HepG2 (cell line): ENCODE measurements around the gene ROS1. TPM values are rescaled to one million over a fixed set of nuclear protein-coding genes. Genes with fewer than 3 reads are reported as not detected.
A peak's percentile ranks its signal among the peaks of the same experiment; 100 is the strongest.

Experiments used
- CREM ChIP-seq, 2 experiments: sonication (generic) in 1 of 2; formaldehyde crosslinking in 1 of 2; IDR thresholded peaks; 2 replicates each; pipeline versions ENCODE4 v1.4.0 to v1.6.1; 2016 to 2020; ENCODE audit warnings: antibody characterized with exemption in 1 of 2, mild to moderate bottlenecking in 1 of 2, missing genetic modification reagents in 1 of 2
- HMG20A ChIP-seq: IDR thresholded peaks from 2 replicates; pipeline ENCODE4 v1.6.1; 2016; ENCODE audit warnings: borderline replicate concordance
- IRF2 ChIP-seq: IDR thresholded peaks from 2 replicates; pipeline ENCODE4 v1.6.1; 2018; ENCODE audit warnings: missing genetic modification reagents, missing compliant biosample characterization
- MAFF ChIP-seq: IDR thresholded peaks from 2 replicates; pipeline ENCODE4 v1.6.1; 2011; ENCODE audit warnings: low read depth, low read length, improper control_type of control experiment
- MIXL1 ChIP-seq: IDR thresholded peaks from 2 replicates; pipeline ENCODE4 v1.6.1; 2016
- NBN ChIP-seq: fragments of 450-650 bp; conservative IDR thresholded peaks from 2 replicates; pipeline ENCODE4 v1.6.1; 2017
- RFXAP ChIP-seq: sonication (generic); formaldehyde crosslinking; IDR thresholded peaks from 2 replicates; pipeline ENCODE4 v1.4.0; 2020; ENCODE audit warnings: missing genetic modification reagents, borderline replicate concordance
- SIX1 ChIP-seq: sonication (generic); formaldehyde crosslinking; IDR thresholded peaks from 2 replicates; pipeline ENCODE4 v1.4.0; 2020; ENCODE audit warnings: missing genetic modification reagents, borderline replicate concordance
- SIX4 ChIP-seq: sonication (generic); formaldehyde crosslinking; IDR thresholded peaks from 2 replicates; pipeline ENCODE4 v1.4.0; 2020; ENCODE audit warnings: missing genetic modification reagents
- SMYD3 ChIP-seq: sonication (generic); formaldehyde crosslinking; IDR thresholded peaks from 2 replicates; pipeline ENCODE4 v1.8.1; 2023; ENCODE audit warnings: mild to moderate bottlenecking, missing genetic modification reagents
- SOX6 ChIP-seq, 2 experiments: fragments of 450-650 bp in 1 of 2; sonication (generic) in 1 of 2; formaldehyde crosslinking in 1 of 2; IDR thresholded peaks; 2 replicates each; pipeline versions ENCODE4 v1.4.0 to v1.6.1; 2017 to 2020; ENCODE audit warnings: antibody characterized with exemption in 1 of 2, mild to moderate bottlenecking in 1 of 2, missing genetic modification reagents in 1 of 2
- TGIF2 ChIP-seq: IDR thresholded peaks from 2 replicates; pipeline ENCODE4 v1.6.1; 2016; ENCODE audit warnings: control low read depth, missing compliant biosample characterization
- UBTF ChIP-seq: sonication (generic); formaldehyde crosslinking; IDR thresholded peaks from 2 replicates; pipeline ENCODE4 v1.4.0; 2020; ENCODE audit warnings: mild to moderate bottlenecking, missing genetic modification reagents
- ZBTB39 ChIP-seq: sonication (generic); formaldehyde crosslinking; IDR thresholded peaks from 2 replicates; pipeline ENCODE4 v1.5.0; 2020; ENCODE audit warnings: missing genetic modification reagents
- ZBTB7B ChIP-seq: sonication (generic); formaldehyde crosslinking; IDR thresholded peaks from 2 replicates; pipeline ENCODE4 v1.4.0; 2020; ENCODE audit warnings: missing genetic modification reagents
- ZNF12 ChIP-seq: sonication (generic); formaldehyde crosslinking; IDR thresholded peaks from 2 replicates; pipeline ENCODE4 v1.5.0; 2020; ENCODE audit warnings: missing genetic modification reagents
- ZNF263 ChIP-seq: sonication (generic); formaldehyde crosslinking; IDR thresholded peaks from 2 replicates; pipeline ENCODE4 v1.4.0; 2020; ENCODE audit warnings: missing genetic modification reagents
- ZNF431 ChIP-seq: sonication (generic); formaldehyde crosslinking; IDR thresholded peaks from 2 replicates; pipeline ENCODE4 v1.9.0; 2022; ENCODE audit warnings: missing genetic modification reagents, low read depth, mild to moderate bottlenecking, borderline replicate concordance
- ZNF484 ChIP-seq: sonication (generic); formaldehyde crosslinking; IDR thresholded peaks from 2 replicates; pipeline ENCODE4 v1.5.1; 2020; ENCODE audit warnings: mild to moderate bottlenecking, low read depth, missing genetic modification reagents, borderline replicate concordance
- ZNF644 ChIP-seq: IDR thresholded peaks from 2 replicates; pipeline ENCODE4 v1.6.1; 2016; ENCODE audit warnings: low read depth
- ZSCAN5A ChIP-seq: sonication (generic); formaldehyde crosslinking; IDR thresholded peaks from 2 replicates; pipeline ENCODE4 v1.8.0; 2022; ENCODE audit warnings: mild to moderate bottlenecking, missing genetic modification reagents, borderline replicate concordance
- polyA plus RNA-seq, 8 experiments: library from polyadenylated mRNA; depleted of rRNA in 3 of 8; stranded (reverse) in 7 of 8; unstranded in 1 of 8; fragments of >200 nt; fragmentation: Illumina TruSeq in 4 of 8; extraction: Trizol in 4 of 8; gene quantifications; 2 replicates each; pipeline versions ENCODE4 v1.2.1 to v1.2.3, GENCODE V29; 2011 to 2016; ENCODE audit warnings: low read depth in 4 of 8, missing spikeins in 1 of 8, mixed read lengths in 1 of 8; ENCODE audit not compliant: insufficient read depth in 1 of 8
- total RNA-seq, 5 experiments: library from RNA; depleted of rRNA; stranded (reverse); fragments of >200 nt; fragmentation: Illumina TruSeq; extraction: Trizol; gene quantifications; 2 replicates each; pipeline ENCODE4 v1.2.3, GENCODE V29; 2016; ENCODE audit warnings: low read depth in 1 of 5

The ROS1 gene
- total and polyA plus RNA-seq, 2 of the 13 experiments (the other 11 are each of a cell fraction or from before 2014, with no cell fraction given), result not detected

- TF ChIP-seq CREM (IDR thresholded peaks at IDR 0.05), result peak; percentile 87
- no peak for TF ChIP-seq CREM (CRISPR knock-in tag; IDR thresholded peaks at IDR 0.05)
- peak; percentile 90 for TF ChIP-seq ZNF12 (CRISPR knock-in tag)
- no peak for TF ChIP-seq ZNF431 (CRISPR knock-in tag)
- TF ChIP-seq IRF2 (CRISPR knock-in tag), result peak; percentile 83; the same call in 1 of the 2 replicates
- TF ChIP-seq MAFF, result peak; percentile 53; the same call in 1 of the 2 replicates
- TF ChIP-seq NBN, result no peak
- TF ChIP-seq SMYD3 (CRISPR knock-in tag), result peak; percentile 43; the same call in 1 of the 2 replicates
- peak; percentile 60; the same call in 1 of the 2 replicates for TF ChIP-seq ZBTB39 (CRISPR knock-in tag)
- TF ChIP-seq ZBTB7B (CRISPR knock-in tag), result peak; percentile 41; the same call in 1 of the 2 replicates
- no peak for TF ChIP-seq UBTF
- TF ChIP-seq ZSCAN5A, result peak; percentile 99; the same call in 1 of the 2 replicates
- TF ChIP-seq ZNF484 (CRISPR knock-in tag), result no peak
- no peak for TF ChIP-seq RFXAP
- no peak for TF ChIP-seq ZNF263 (CRISPR knock-in tag)
- 0 out of 2 replicates have a peak, but pooled peaks have one; percentile 70 for TF ChIP-seq SIX4
- TF ChIP-seq ZNF644 (CRISPR knock-in tag), result peak; percentile 82
- TF ChIP-seq TGIF2 (CRISPR knock-in tag), result 0 out of 2 replicates have a peak, but pooled peaks have one; percentile 28
- peak; percentile 99 for TF ChIP-seq HMG20A (CRISPR knock-in tag)
- peak; percentile 74; the same call in 1 of the 2 replicates for TF ChIP-seq MIXL1 (CRISPR knock-in tag)
- TF ChIP-seq SIX1 (CRISPR knock-in tag), result peak; percentile 74
- TF ChIP-seq SOX6 (IDR thresholded peaks at IDR 0.05), result no peak
- peak; percentile 99 for TF ChIP-seq SOX6 (CRISPR knock-in tag; IDR thresholded peaks at IDR 0.05)
Observed at GRCh38 chr6:117441824-117442264, 16.1 kb upstream of the ROS1 start (continued).
